ENCODE results near the gene NAALADL1. TPM values are rescaled to one million over a fixed set of nuclear protein-coding genes. Genes with fewer than 3 reads are reported as not detected.
A peak's percentile ranks its signal among the peaks of the same experiment; 100 is the strongest.

NAALADL1 gene
- total RNA-seq, 1 experiment from 2014 or later, result 1.4 TPM

- H3K4me3 ChIP-seq (ENCODE audit: insufficient read depth, low read depth, low read length), result no peak overlapping the region
- DNase-seq, result no peak
These were observed 29.5 kb upstream of the NAALADL1 start for GRCh38 chr11:65087827-65088226.

GRCh38 chr11:65087216-65087615 is 28.9 kb upstream of the NAALADL1 start:
- Histone ChIP-seq H3K27me3 (ENCODE audit: control insufficient read depth, insufficient read depth, low read length) (no peaks in the 10 kb centered on the region), H3K4me3 (ENCODE audit: insufficient read depth, low read depth, low read length) (no peak overlapping the region), H3K36me3 (replicated peaks; ENCODE audit: control insufficient read depth, insufficient read depth, low read length) (peaks cover 1% of the 10 kb centered on the region)
- DNase-seq, result no peak

More at GRCh38 chr11:65087827-65088226, 29.5 kb upstream of the NAALADL1 start:
- Histone ChIP-seq H3K27me3 (ENCODE audit: control insufficient read depth, insufficient read depth, low read length) (no peaks in the 10 kb centered on the region), H3K36me3 (replicated peaks; ENCODE audit: control insufficient read depth, insufficient read depth, low read length) (peaks cover 1% of the 10 kb centered on the region; the same call in 1 of the 2 replicates)

GRCh38 chr11:65086809-65087208 is 28.5 kb upstream of the NAALADL1 start:
- peaks cover 5% of the 10 kb centered on the region for H3K36me3 ChIP-seq (replicated peaks; ENCODE audit: control insufficient read depth, insufficient read depth, low read length)
- no peak overlapping the region for H3K4me3 ChIP-seq (ENCODE audit: insufficient read depth, low read depth, low read length)
- no peak for DNase-seq
- no peaks in the 10 kb centered on the region for H3K27me3 ChIP-seq (ENCODE audit: control insufficient read depth, insufficient read depth, low read length)

- H3K27me3 ChIP-seq (ENCODE audit: control insufficient read depth, insufficient read depth, low read length), result no peaks in the 10 kb centered on the region
- DNase-seq, result no peak
- peaks cover 12% of the 10 kb centered on the region for H3K36me3 ChIP-seq (replicated peaks; ENCODE audit: control insufficient read depth, insufficient read depth, low read length)
- no peak overlapping the region for H3K4me3 ChIP-seq (ENCODE audit: insufficient read depth, low read depth, low read length)
These were observed 27.1 kb upstream of the NAALADL1 start for GRCh38 chr11:65085446-65085845.

GRCh38 chr11:65084598-65085375 is 26.4 kb upstream of the NAALADL1 start:
- peaks cover 17% of the 10 kb centered on the region for H3K36me3 ChIP-seq (replicated peaks; ENCODE audit: control insufficient read depth, insufficient read depth, low read length)
- no peak for DNase-seq
- H3K4me3 ChIP-seq (ENCODE audit: insufficient read depth, low read depth, low read length), result peak overlapping the region; percentile 88
- no peaks in the 10 kb centered on the region for H3K27me3 ChIP-seq (ENCODE audit: control insufficient read depth, insufficient read depth, low read length)

GRCh38 chr11:65083834-65084597 is 25.7 kb upstream of the NAALADL1 start, which contains the start of the genes CDCA5 and ZFPL1:
TSS of gene CDCA5 (minus strand) at chr11:65084040. CDS start at chr11:65083978, 62 bp downstream.
TSS of gene ZFPL1 (plus strand) at chr11:65084222. CDS start at chr11:65084699, 477 bp downstream.
- peak; percentile 100 for DNase-seq
- Histone ChIP-seq H3K4me3 (ENCODE audit: insufficient read depth, low read depth, low read length) (peak within 1 kb of the TSS; percentile 88), H3K27me3 (ENCODE audit: control insufficient read depth, insufficient read depth, low read length) (no peaks in the 10 kb centered on the region), H3K36me3 (replicated peaks; ENCODE audit: control insufficient read depth, insufficient read depth, low read length) (peaks cover 20% of the 10 kb centered on the region)

GRCh38 chr11:65083134-65083833 is 24.9 kb upstream of the NAALADL1 start:
- DNase-seq, result peak; percentile 40
- peaks cover 26% of the 10 kb centered on the region for H3K36me3 ChIP-seq (replicated peaks; ENCODE audit: control insufficient read depth, insufficient read depth, low read length)
- no peaks in the 10 kb centered on the region for H3K27me3 ChIP-seq (ENCODE audit: control insufficient read depth, insufficient read depth, low read length)
- peak overlapping the region; percentile 88 for H3K4me3 ChIP-seq (ENCODE audit: insufficient read depth, low read depth, low read length)

- no peak for DNase-seq
- Histone ChIP-seq H3K36me3 (replicated peaks; ENCODE audit: control insufficient read depth, insufficient read depth, low read length) (peaks cover 39% of the 10 kb centered on the region), H3K27me3 (ENCODE audit: control insufficient read depth, insufficient read depth, low read length) (no peaks in the 10 kb centered on the region), H3K4me3 (ENCODE audit: insufficient read depth, low read depth, low read length) (no peak overlapping the region)
These were observed 20.5 kb upstream of the NAALADL1 start for GRCh38 chr11:65078786-65079342.

GRCh38 chr11:65078151-65078550 is 19.8 kb upstream of the NAALADL1 start:
- H3K27me3 ChIP-seq (ENCODE audit: control insufficient read depth, insufficient read depth, low read length), result no peaks in the 10 kb centered on the region
- H3K4me3 ChIP-seq (ENCODE audit: insufficient read depth, low read depth, low read length), result no peak overlapping the region
- peaks cover 39% of the 10 kb centered on the region for H3K36me3 ChIP-seq (replicated peaks; ENCODE audit: control insufficient read depth, insufficient read depth, low read length)
- peak; percentile 85 for DNase-seq

GRCh38 chr11:65077451-65077850 is 19.1 kb upstream of the NAALADL1 start:
- DNase-seq, result no peak
- no peaks in the 10 kb centered on the region for H3K27me3 ChIP-seq (ENCODE audit: control insufficient read depth, insufficient read depth, low read length)
- peaks cover 39% of the 10 kb centered on the region for H3K36me3 ChIP-seq (replicated peaks; ENCODE audit: control insufficient read depth, insufficient read depth, low read length)
- H3K4me3 ChIP-seq (ENCODE audit: insufficient read depth, low read depth, low read length), result no peak overlapping the region

- Histone ChIP-seq H3K4me3 (ENCODE audit: insufficient read depth, low read depth, low read length) (no peak overlapping the region), H3K36me3 (replicated peaks; ENCODE audit: control insufficient read depth, insufficient read depth, low read length) (peaks cover 10% of the 10 kb centered on the region), H3K27me3 (ENCODE audit: control insufficient read depth, insufficient read depth, low read length) (no peaks in the 10 kb centered on the region)
- DNase-seq, result no peak
These were observed 14.2 kb upstream of the NAALADL1 start for GRCh38 chr11:65072631-65072966.

GRCh38 chr11:65071907-65072630 is 13.7 kb upstream of the NAALADL1 start:
- Histone ChIP-seq H3K27me3 (ENCODE audit: control insufficient read depth, insufficient read depth, low read length) (no peaks in the 10 kb centered on the region), H3K4me3 (ENCODE audit: insufficient read depth, low read depth, low read length) (no peak overlapping the region), H3K36me3 (replicated peaks; ENCODE audit: control insufficient read depth, insufficient read depth, low read length) (peaks cover 5% of the 10 kb centered on the region; the same call in 1 of the 2 replicates)
- DNase-seq, result peak; percentile 29

GRCh38 chr11:65069217-65069616 is 10.9 kb upstream of the NAALADL1 start:
- Histone ChIP-seq H3K36me3 (replicated peaks; ENCODE audit: control insufficient read depth, insufficient read depth, low read length) (no peaks in the 10 kb centered on the region), H3K4me3 (ENCODE audit: insufficient read depth, low read depth, low read length) (no peak overlapping the region), H3K27me3 (ENCODE audit: control insufficient read depth, insufficient read depth, low read length) (no peaks in the 10 kb centered on the region)
- DNase-seq, result no peak

- peak; percentile 60 for DNase-seq
- Histone ChIP-seq H3K27me3 (ENCODE audit: control insufficient read depth, insufficient read depth, low read length) (no peaks in the 10 kb centered on the region), H3K4me3 (ENCODE audit: insufficient read depth, low read depth, low read length) (no peak overlapping the region), H3K36me3 (replicated peaks; ENCODE audit: control insufficient read depth, insufficient read depth, low read length) (no peaks in the 10 kb centered on the region)
These were observed 9.1 kb upstream of the NAALADL1 start for GRCh38 chr11:65067446-65067845.
